GM18499 (cell line): ENCODE measurements around the gene C5orf58.
A peak's percentile ranks its signal among the peaks of the same experiment; 100 is the strongest.
"Not testable (repeated sequence)": the region's sequence is repeated elsewhere in the genome, so short reads cannot be mapped to it uniquely, and the experiment has no call there.

ENCODE experiments used
- ATAC-seq: cut with Tn5 transposase; IDR thresholded peaks from one replicate; pipeline ENCODE4 v1.9.1; 2021; ENCODE audit warnings: moderate number of reproducible peaks; ENCODE audit not compliant: insufficient read depth, unreplicated experiment

C5orf58 gene

DNA sequence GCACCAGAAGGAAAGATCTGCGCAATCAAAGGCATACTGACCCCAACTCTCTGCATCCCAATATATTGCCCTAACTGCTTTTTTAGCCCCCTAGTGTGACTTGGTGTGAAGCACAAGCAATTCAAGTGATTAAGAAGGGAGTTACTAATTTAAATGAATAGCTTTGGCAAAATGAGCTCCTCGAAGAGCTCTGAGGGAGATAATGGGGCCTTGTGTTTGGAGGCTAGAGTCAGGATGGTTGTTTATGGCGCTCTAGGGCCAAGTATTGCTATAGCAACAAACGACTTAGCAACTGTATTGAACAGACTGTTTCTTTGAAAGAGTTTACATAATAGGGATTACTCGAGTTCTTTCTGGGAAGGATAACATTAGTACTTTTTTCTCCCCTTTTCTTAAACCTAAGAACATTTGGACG, 11.5 kb upstream of the C5orf58 start:
- no peak for ATAC-seq

DNA sequence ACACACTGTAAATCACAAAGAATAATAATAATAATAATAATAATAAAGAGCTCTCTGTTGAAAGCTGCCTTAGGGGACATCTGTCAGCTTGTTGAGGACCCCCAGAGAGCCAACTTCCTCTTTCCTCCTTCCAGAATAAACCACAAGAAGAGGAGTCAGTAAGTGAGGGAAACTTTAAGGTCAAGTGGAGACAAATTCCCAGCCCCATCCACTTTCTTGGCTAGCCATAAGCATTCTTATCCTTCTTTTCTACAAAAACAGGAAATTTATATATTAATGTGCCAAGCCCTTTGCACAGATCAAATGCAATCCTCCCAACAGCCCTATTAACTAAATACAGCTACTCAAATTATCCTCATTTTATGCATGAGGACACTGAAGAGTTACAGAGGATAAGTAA, 9.4 kb upstream of the C5orf58 start:
- no peak for ATAC-seq

DNA sequence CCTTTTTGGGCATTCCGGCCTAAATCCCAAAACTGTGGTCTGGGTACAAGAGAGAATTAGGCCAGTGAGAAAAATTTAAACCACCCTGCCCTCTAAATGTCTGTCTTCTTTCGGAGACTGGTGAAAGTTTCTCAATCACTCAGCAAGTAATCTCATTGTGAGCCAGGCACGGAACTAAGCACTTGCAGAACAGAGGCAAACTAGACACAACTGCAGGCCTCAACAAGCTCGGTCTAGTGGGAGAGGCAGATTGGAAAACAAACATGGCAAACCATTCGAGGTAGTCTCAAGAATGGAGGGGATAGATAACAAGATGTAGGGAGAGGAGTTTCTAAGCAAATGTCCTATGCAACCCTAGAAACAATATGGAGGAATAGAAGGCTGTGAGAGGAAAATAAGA, 8.9 kb upstream of the C5orf58 start:
- no peak for ATAC-seq

DNA sequence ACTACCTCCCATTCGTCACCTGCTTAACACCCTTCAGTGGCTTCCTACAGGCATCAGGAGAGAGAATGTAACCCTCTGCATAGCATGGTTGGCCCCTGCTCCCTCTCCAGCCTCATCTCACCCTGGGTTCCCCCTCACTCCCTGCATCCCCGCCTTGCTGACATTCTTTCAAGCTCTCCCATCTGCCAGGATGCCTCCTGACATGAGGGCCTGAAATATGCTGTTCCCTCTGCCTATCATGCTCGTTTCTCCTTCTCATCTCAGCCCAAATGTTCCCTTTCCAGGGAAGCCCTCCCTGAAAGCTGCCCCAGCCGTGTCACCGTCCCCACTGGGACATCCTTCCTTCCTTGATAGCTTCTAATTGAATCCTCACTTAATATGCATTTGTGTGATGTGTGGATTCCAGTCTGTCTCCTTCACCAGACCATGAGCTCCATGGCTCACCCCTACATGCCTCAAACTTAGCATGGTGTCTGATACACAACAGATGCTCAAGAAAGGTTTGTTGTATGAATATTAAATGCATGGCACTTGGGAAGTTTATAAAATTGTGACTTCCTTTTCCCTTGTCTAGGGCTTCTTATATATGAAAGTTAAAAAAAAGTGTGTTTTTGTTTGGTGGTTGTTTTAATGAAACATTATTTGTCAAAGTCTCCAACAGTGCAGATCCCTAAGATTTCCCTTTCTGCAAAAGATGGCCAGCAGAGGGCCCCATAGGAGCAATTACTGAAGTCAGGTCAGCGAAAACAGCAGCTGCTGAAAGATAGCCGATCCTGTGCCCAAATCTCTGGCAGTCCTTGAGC, 7.3 kb upstream of the C5orf58 start:
- ATAC-seq = no peak

DNA sequence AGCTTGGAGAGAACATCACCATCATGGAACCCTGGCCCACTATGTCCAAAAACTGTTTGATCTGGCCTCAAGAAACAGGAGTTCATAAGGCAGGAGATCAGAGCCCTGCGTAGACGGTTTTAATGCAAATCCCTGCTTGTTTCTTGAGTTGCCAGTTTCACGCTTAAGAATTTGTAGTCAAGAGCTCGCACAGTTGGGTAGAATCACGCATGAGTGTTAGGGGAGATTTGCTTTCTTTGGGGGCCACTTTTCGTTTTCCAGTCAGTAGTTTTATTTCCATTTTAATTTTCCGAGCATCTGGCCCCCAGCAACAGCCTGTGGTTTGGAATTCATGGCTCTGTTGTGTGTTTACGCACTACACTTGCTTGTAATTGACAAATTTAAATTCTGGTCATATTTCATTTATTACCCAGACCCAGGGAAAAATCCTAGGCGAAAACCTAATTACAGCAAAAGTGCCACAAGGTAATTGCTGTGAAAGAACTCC, 6.6 kb upstream of the C5orf58 start:
- ATAC-seq = no peak

DNA sequence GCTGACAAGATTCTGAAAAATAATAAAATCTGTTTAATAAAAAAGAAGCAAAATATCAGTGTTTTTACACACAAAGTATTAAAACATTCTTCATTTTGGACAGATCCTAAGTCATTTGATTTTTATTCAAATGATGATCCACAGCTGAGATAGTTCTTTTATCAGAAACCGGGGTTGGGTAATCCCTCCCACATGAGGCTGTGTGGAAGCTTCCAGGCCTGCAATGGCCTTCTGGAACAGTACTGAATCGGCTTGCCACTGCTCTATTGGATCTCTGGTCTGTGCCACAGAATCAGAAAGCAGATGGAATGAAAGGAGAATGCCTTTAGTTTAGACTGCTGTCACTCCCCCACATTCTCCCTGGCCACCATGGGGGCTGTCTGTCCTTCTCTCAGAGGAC, 6.1 kb upstream of the C5orf58 start:
- ATAC-seq = no peak

DNA sequence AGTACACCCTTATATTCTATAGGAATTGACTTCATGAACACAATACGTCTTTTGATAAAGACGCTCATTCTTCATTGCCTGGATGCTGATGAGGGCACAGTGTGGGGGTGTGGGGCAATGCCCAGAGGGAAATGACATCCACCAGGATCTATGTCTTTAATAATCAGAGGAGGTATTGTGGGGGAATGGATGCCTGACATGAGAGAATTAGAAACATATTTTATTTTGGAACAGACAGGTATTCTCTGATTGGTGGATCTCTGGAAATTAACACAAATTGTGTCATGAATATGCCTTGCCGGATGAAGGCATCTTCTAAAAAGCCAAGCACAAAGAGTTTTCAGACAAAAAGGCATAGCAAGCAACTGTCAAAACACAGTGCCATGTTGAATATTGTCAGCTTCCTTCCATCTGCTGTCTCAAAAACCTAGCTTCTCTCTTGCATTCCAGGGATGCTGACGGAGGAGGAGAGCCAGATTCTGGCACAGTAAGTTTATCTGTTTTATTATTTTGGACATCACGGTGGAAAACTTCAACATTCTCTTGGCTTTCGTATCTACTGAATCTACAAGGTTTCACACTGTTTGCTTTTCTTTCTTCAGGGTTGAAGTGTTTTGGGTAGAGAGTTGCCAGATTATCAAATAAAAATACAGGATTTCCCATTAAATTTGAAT, 3.9 kb upstream of the C5orf58 start:
- ATAC-seq = no peak

DNA sequence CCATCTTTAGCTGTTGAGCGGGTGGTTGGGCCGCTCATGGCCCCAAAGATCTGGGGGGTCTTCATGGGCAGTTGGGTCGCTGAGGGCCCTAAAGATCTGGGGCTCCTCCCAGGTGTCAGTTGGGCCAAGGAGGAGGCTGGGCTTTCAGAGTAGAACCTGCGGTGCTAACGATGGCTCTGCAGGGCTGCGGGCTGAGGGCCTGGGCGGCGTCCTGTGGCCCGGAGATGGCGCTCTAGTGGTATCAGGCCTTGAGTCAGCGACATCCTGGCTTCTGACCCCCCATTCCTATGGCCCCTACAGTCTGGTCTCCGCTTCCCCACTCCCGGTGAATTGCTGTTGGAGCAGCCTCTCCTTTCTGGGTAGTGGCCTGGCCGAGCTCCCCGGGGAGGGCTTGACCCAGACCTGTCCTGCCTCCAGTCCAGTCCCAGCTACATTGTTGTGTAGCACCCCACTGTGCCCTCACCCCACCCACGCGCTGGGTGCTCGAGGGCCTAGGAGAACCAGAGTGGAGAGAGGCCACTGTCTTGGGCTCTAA, 640 bp downstream of the C5orf58 start:
- ATAC-seq = no peak

DNA sequence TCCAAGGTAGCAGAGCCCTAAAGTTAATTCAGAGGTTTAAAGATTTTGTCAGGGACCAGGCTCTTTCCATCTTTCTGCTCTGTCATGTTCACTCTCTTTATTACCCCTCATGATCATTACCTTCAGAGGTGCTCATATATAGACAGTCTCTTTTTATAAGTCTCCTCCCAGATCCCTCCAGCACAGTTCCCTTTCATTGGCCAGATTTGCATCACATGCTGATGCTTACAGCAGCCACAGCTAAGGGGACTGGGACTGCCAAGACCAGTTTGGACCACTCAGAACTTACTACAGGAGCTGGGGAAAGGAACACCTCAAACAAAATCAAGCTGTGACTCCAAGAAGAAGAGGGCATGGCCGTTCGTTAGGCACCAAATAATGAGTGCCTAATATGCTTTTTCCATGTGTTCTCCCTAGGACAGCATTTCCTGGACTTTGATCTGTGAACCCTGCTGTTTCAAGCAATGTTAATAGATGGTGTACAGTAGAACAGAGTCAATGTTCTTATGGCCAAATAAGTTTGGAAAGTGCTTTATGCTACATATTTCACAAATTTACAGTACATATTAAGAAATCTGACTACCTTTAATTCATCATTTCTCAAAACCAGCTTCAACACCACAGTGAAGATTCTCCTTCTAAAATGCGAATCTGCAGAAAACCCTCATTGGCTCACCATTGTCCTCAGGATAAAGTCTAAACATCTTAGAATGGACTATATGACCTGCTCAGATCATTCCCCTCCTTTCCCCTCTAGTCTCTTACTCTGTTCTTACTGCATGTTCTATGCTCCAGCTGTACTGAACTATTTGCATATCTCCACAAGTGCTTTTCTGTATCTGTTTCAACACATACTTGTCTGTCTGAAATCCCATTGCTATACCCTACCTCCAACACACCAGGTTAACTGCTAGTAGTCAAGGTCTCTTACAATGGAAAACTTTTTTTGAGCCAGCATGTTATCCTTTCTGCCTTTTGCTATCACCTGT, 3.4 kb downstream of the C5orf58 start:
- ATAC-seq = peak; percentile 68

DNA sequence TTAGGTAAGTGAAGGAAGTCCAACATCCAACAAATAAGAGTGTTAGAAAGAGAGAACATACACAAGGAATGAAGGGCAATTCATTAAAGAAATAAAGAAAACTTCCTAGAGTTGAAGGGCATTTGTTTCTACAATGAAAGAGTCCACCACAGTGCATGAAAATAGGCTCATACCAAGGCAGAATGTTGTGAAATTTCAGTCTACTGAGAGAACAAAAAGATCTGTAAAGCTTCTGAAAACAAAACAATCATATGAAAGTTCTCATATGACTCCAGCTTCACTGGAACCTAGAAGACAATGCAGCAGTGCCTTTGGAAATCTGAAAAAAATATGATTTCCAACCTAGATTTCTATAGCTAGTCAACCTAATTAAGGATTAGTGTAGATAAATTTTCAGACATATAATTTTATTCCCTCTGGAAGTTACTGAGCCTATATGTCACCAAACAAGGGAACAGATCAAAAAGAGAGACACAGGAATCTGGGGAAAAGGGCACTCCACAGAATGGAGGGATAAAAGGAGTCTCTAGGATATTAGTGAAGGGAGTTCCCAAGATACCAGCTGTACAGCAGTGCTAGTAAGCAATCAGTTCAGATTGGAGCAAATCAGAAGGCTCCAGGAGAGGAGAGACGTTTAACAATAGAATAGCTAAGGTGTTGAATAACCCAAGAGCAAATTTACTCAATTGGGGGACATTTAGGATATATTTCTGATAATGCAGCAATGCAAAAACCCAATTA, 5.8 kb downstream of the C5orf58 start:
- no peak for ATAC-seq

DNA sequence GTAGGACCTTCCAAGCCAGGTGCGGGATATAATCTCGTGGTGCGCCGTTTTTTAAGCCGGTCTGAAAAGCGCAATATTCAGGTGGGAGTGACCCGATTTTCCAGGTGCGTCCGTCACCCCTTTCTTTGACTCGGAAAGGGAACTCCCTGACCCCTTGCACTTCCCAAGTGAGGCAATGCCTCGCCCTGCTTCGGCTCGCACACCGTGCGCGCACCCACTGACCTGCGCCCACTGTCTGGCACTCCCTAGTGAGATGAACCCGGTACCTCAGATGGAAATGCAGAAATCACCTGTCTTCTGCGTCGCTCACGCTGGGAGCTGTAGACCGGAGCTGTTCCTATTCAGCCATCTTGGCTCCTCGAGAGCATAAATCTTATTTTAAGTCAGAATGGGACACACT, 12.7 kb downstream of the C5orf58 start:
- ATAC-seq = not testable (repeated sequence)

DNA sequence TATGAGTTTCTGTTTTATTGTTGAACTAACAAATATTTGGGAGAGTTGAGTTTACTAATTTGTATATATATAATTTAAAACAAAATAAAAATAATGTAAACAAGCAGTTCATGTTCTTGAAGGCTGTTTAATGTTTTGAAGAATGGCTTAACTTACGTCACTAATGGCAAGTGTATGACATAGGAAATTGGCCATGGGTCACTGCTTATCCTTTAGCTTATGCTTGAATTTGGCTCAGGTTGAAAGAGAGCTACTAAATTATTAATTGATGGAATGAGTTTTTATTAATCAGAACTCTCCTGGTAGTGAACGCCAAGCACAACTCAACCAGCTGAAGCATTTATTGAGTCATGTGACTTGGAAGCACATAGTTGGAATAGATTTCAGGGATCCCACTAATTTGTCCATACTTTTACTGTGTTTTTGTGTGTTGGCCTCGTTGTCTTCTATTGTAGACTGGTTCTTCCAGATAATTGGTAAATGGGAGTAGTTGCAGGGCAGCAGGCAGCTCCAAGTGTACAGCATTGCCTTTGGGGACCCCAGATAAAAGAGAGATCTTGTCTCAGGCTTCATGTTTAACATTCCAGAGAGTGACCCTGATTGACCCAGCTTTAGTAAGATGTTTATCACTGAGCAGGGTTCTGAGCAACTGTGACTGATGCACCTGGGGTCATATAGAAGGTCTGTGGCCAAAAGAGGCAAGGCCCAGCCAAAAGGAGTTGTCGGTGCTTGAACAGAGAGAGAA, 13.5 kb downstream of the C5orf58 start:
- ATAC-seq = no peak

DNA sequence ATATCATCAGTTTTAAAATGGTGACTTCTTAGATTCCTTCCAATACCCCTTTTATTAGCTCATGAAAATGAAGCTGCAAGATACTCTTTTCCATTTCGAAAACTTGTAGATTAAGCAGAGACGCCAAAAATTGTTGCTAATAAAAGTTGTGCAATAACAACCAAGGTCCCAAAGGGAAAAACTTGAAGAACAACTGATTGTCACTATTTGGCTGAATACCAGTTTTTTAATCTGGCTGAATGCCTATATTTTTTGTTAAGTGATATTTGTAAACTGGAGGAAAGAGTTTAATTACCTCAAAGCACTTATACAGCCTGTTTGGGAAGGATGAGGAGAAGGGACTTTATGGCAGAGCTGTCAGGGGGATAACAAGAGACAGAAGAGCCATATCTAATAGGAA, 14.6 kb downstream of the C5orf58 start:
- no peak for ATAC-seq

DNA sequence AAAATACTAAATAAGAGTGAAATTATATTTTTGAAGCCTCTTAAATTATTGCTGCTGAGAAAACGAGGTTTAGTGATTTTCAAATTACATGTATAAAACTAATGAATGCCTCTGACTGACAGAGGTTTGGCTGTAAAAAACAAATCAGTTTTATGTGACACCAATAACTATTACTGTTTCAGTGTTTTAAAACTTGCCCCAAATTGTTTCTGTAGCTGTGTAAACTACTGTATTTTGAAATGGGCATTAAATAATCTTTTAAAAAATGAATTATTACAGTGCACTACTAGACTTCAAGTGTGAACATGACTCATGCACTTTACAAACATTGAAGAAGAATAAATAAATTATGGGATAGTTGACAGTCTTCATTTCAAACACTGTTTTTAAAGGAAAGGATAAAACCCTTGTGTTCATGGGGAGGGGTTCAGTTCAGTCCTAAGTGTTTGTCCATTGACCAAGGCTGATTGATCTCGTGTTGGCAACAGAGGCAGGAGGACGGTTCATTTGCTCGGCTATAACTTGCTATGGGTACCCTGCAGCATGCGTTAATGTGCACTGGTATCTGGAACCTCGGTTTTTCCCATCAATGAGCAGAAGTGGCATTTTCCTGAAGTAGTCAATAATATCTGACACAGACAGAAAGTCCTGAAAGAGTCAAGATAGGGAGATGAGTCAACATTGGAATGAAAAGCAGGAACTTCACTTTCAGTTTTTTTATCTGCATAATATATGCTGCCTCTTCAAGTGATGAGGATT, 15.6 kb downstream of the C5orf58 start:
- ATAC-seq = no peak

DNA sequence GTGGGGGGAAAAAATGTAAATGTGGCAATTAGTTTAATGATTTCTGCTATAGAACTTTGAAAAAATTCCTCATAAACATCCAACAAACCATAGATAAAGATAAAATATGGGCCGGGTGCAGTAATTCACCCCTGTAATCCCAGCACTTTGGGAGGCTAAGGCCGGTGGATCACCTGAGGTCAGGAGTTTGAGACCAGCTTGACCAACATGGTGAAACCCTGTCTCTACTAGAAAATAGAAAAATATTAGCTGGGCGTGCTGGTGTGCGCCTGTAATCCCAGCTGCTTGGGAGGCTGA, 16.1 kb downstream of the C5orf58 start:
- ATAC-seq = not testable (repeated sequence)

DNA sequence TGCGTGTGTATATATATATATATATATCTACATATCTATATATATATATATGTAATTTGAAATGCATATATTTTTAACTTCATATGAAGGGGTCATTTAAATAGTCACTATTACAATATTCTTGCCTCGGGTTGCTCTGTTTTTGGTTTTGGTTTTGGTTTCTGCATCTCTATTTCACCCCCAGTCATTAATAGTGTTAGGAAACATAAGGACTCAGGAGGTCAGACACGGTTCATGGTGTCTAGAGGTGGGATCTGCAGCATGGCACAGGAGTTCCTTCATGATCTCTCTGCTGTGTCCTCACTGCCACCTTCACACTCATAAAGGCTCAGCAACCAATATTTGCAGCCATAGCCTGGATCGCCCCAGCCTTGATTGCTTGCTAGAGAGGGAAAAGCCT, 16.6 kb downstream of the C5orf58 start:
- no peak for ATAC-seq

DNA sequence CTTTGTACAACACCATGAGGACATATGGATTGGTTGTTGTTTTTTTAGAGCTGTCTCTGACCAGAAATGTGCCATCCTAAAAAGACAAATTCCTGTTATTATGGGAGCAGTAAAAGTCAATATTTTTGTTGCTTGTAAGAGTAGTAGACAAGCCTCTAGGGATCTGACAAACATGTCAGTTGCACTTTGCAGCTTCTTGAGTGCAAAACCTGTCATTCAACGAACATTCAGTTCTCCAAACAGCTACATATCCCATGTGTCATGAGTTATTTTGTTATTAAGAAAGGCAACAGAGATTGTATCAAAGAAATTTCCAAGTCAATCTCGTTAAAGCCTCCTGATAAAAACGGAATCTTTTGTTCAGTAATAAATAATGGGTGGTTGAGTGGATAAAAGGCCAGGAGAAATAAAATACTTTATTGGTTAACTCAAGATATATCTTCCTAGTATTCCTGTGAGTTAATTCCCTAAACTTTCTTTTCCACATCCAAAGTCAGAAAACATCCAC, 18.1 kb downstream of the C5orf58 start:
- ATAC-seq = no peak

DNA sequence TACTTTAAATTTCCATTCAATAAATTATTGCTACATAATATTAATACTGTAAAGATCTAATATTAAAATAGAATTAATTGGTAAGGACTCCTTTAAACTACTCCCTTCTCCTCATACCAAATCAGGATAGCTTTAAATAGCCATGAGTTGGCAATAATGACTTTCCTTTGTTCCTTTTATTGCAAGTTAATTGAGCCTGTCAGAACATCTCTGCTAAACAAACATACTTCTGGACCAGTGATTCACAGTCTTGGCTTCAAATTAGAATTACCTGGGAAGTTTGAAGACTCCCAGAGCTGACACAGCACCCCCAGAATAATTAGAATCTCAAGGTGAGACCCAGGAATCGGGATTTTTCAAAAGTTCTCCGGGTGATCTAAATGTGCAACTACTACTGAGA, 18.7 kb downstream of the C5orf58 start:
- ATAC-seq = no peak
